GM10847 (cell line): ENCODE measurements around the gene CCDC18.

ENCODE experiments used
- POLR2A ChIP-seq: IDR thresholded peaks from 2 replicates; pipeline ENCODE4 v1.6.1; 2011; ENCODE audit not compliant: insufficient read length; ENCODE audit errors: extremely low read depth

CCDC18 gene

DNA sequence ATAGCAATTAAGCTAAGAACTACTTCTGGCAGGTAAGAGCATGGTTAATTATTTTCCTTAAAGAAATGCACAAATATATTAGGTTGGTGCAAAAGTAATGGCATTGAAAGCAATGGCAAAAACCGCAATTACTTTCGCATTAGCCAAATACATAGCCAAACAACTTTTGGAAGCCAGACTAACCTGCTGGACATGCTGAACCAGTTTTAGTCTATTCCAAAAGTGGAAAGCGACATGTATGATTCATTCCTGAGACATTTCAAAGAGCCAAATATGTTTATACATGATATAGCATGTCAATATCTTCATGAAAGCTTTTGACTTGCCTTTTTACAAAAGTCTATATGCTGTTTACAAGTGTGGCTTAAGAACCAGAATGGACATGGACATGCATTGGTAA, 141.8 kb downstream of the CCDC18 start:
- no peak for TF ChIP-seq POLR2A

DNA sequence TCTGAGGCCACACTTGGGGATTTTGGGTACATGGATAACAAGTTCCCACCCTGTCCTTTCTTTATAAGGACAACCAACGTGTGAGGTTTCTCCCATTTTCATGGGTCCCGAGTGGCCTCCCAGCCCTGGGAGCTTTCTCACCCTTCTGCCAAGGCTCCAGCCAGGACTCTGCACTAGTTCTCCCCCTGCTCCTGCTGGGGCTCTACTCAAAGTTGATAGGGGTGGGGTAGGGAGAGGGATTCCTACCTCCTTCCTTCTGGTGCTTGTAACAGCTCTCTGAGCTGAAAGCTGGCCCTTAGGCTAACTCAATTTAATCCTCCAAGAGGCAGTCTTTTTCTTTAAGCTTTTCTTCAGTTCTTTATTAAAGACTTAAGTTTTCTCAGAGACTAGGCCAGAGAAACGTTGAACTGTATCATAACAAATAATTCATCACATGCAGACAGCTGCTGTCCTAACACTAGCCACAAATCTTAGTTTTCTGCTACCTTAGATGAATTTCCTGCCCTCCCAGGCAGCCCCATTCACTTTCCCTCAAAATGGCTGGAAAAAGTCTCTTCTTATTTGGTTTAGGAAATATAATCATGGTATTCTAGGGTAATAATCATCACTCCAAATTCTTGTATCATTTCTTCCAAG, 142.8 kb downstream of the CCDC18 start:
- no peak for TF ChIP-seq POLR2A

DNA sequence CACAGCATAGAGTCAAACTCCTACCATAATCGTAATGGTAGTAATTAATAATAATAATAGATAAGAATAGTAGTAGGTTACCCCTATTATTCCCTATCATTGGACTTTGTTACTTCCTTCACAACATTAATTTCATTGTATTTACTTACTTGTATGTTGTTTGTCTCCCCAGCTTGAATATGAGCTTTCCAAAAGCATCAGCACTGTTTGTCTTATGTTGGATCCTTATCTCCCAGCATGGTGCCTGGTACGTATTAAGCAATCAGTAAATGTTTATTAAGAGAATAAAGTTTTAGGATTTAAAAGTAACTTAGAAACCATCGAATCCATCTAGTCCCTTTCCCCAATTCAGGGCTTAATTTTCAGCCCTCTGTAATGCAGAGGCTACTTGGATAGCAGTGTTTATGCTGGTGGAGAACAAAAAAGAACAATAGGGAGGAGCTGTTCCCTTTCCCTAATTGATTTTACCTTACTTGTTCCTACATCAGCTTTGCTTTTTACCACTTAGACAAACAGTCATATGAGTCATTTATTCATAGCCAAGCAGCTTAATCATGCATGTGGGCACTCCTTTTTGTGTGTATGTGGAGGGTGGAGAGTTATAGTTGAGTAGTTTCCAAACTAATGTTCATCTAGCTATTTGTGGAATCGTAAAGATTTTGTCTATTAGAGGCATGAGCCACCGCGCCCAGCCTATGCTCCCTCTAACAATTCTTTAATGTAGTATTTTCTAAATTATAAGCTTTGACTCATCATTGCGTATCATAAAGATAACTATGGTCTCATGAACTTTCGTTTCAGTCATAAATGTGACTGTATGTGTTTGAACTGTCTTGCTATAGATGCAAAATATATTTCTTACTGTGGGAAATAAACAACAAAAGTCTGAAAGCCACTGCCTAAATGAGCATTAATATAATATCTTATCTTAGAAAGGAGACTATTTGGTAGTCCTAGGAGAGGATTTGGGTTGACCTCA, 144.3 kb downstream of the CCDC18 start:
- no peak for TF ChIP-seq POLR2A
